HL-60 (cell line): ENCODE data around the gene RABGAP1L.

ENCODE experiments used
- DNase-seq, 2 experiments: peaks; one replicate each; pipeline ENCODE4 v3.0.0-alpha.2; 2010 to 2020; ENCODE audit warnings: low read depth in 1 of 2, low spot score in 1 of 2
- H3K27ac ChIP-seq: fragments of 250-450 bp; sonication (Bioruptor Pico); replicated peaks from 2 replicates; pipeline ENCODE4 v1.5.1; 2020; ENCODE audit warnings: mild to moderate bottlenecking, moderate library complexity
- H3K27me3 ChIP-seq: fragments of 250-450 bp; sonication (Bioruptor Pico); 2 replicates; pipeline ENCODE4 v1.5.1; 2021; ENCODE audit warnings: mild to moderate bottlenecking, moderate library complexity; ENCODE audit not compliant: insufficient read depth, poor library complexity, severe bottlenecking
- H3K4me3 ChIP-seq: replicated peaks from 2 replicates; pipeline ENCODE4 v1.5.1; 2011; ENCODE audit warnings: mild to moderate bottlenecking, control low read depth, low read length; ENCODE audit not compliant: insufficient read depth
- GABPA ChIP-seq: IDR thresholded peaks from 2 replicates; pipeline ENCODE4 v1.6.1; 2012; ENCODE audit warnings: low read depth
- POLR2AphosphoS5 ChIP-seq: IDR thresholded peaks from 2 replicates; pipeline ENCODE4 v1.6.1; 2012; ENCODE audit warnings: low read depth
- SPI1 ChIP-seq: IDR thresholded peaks from 2 replicates; pipeline ENCODE4 v1.6.1; 2012; ENCODE audit warnings: low read depth, mild to moderate bottlenecking, borderline replicate concordance
- TF ChIP-seq, protein P1 (sequence below): IDR thresholded peaks from one replicate; pipeline ENCODE4 v1.5.1; 2011; ENCODE audit warnings: low read length, control low read depth, inconsistent platforms; ENCODE audit not compliant: insufficient read depth
- TF ChIP-seq, protein P2 (sequence below): IDR thresholded peaks from 2 replicates; pipeline ENCODE4 v1.6.1; 2012; ENCODE audit warnings: low read depth; ENCODE audit not compliant: insufficient replicate concordance

The RABGAP1L gene

DNA sequence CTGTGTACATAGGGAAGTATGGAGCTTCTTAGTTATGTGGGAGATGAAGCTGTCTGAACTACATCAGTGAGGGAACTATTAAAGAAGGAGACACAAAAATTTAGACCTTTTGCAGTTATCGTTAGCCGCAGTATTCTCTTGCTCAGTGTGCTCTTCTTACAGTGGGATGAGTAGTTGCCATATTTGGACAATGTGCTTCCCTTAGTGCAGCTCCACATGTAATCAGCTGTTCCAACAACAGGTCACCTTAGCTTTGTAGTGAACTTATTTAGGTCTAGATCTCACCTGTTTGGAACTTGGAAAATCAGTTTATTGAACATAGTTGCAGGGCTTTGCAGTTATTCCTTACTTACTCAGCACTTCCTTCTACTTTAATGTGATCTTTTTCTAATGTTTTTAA is 306.5 kb downstream of the RABGAP1L start:
- Histone ChIP-seq H3K27ac (no peak overlapping the region), H3K27me3 (no peaks in the 10 kb centered on the region), H3K4me3 (no peak overlapping the region)
- TF ChIP-seq, protein P1, sequence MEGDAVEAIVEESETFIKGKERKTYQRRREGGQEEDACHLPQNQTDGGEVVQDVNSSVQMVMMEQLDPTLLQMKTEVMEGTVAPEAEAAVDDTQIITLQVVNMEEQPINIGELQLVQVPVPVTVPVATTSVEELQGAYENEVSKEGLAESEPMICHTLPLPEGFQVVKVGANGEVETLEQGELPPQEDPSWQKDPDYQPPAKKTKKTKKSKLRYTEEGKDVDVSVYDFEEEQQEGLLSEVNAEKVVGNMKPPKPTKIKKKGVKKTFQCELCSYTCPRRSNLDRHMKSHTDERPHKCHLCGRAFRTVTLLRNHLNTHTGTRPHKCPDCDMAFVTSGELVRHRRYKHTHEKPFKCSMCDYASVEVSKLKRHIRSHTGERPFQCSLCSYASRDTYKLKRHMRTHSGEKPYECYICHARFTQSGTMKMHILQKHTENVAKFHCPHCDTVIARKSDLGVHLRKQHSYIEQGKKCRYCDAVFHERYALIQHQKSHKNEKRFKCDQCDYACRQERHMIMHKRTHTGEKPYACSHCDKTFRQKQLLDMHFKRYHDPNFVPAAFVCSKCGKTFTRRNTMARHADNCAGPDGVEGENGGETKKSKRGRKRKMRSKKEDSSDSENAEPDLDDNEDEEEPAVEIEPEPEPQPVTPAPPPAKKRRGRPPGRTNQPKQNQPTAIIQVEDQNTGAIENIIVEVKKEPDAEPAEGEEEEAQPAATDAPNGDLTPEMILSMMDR, result no peak
- TF ChIP-seq POLR2AphosphoS5 (no peak), SPI1 (no peak), GABPA (no peak)
- TF ChIP-seq, protein P2, sequence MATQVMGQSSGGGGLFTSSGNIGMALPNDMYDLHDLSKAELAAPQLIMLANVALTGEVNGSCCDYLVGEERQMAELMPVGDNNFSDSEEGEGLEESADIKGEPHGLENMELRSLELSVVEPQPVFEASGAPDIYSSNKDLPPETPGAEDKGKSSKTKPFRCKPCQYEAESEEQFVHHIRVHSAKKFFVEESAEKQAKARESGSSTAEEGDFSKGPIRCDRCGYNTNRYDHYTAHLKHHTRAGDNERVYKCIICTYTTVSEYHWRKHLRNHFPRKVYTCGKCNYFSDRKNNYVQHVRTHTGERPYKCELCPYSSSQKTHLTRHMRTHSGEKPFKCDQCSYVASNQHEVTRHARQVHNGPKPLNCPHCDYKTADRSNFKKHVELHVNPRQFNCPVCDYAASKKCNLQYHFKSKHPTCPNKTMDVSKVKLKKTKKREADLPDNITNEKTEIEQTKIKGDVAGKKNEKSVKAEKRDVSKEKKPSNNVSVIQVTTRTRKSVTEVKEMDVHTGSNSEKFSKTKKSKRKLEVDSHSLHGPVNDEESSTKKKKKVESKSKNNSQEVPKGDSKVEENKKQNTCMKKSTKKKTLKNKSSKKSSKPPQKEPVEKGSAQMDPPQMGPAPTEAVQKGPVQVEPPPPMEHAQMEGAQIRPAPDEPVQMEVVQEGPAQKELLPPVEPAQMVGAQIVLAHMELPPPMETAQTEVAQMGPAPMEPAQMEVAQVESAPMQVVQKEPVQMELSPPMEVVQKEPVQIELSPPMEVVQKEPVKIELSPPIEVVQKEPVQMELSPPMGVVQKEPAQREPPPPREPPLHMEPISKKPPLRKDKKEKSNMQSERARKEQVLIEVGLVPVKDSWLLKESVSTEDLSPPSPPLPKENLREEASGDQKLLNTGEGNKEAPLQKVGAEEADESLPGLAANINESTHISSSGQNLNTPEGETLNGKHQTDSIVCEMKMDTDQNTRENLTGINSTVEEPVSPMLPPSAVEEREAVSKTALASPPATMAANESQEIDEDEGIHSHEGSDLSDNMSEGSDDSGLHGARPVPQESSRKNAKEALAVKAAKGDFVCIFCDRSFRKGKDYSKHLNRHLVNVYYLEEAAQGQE, result no peak
- DNase-seq, result no peak

DNA sequence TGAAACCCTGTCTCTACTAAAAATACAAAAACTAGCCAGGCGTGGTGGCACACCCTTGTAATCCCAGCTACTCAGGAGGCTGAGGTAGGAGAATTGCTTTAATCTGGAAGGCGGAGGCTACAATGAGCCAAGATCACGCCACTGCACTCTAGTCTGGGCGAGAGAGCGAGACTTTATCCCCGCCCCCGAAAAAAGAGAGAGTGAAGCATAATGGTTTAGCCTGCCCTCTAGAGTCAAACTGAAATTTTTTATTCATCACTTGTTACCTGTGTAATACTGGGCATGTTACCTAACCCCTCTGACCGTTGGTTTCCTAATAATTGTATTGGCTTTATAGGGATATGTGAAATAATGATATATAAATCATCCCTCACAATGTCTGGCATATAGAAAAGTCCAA is 307.3 kb downstream of the RABGAP1L start:
- H3K27ac ChIP-seq, result no peak overlapping the region
- no peak for DNase-seq
- H3K4me3 ChIP-seq, result no peak overlapping the region
- no peaks in the 10 kb centered on the region for H3K27me3 ChIP-seq
- TF ChIP-seq, protein P2, result no peak
- TF ChIP-seq, protein P1, result no peak
- TF ChIP-seq POLR2AphosphoS5 (no peak), SPI1 (no peak), GABPA (no peak)

DNA sequence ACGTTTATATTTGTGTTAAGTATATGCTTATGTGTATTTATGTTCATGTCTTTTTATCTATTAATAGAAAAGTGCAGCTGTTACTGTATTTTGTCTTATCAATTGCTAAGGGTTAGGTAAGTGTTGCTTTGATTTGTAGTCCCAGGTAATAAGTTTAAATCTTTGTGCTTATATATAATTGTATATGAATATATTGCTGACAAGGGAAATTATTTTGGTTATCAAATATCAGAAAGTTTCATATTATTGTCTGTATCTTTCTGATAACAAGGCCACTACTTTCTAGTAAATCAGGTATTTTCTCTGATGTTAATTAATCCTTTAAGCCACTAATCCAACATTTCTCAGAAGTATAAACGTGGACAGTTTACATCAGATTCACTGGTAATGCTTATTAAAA is 309.7 kb downstream of the RABGAP1L start:
- TF ChIP-seq, protein P1, result no peak
- TF ChIP-seq GABPA (no peak), SPI1 (no peak), POLR2AphosphoS5 (no peak)
- TF ChIP-seq, protein P2, result no peak
- no peak overlapping the region for H3K4me3 ChIP-seq
- no peak for DNase-seq
- H3K27ac ChIP-seq, result no peak overlapping the region
- no peaks in the 10 kb centered on the region for H3K27me3 ChIP-seq
